Erythroblast (primary cell): ENCODE measurements around the gene GAA.

Experiments
- GATA1 ChIP-seq: IDR thresholded peaks from 2 replicates; pipeline ENCODE4 v1.6.1; 2011; ENCODE audit warnings: low read depth, mild to moderate bottlenecking, control low read depth, low read length, moderate library complexity
- POLR2A ChIP-seq: IDR thresholded peaks from 2 replicates; pipeline ENCODE4 v1.6.1; 2011; ENCODE audit warnings: mild to moderate bottlenecking, low read length

GRCh38 chr17:80112471-80113032 is 11.2 kb downstream of the GAA start:
- TF ChIP-seq POLR2A (no peak), GATA1 (no peak)
